HL-60 (cell line): ENCODE measurements around the gene SMARCAL1.

ENCODE experiments used
- GABPA ChIP-seq: IDR thresholded peaks from 2 replicates; pipeline ENCODE4 v1.6.1; 2012; ENCODE audit warnings: low read depth
- POLR2AphosphoS5 ChIP-seq: IDR thresholded peaks from 2 replicates; pipeline ENCODE4 v1.6.1; 2012; ENCODE audit warnings: low read depth
- TF ChIP-seq, protein P1 (sequence below): IDR thresholded peaks from one replicate; pipeline ENCODE4 v1.5.1; 2011; ENCODE audit warnings: low read length, control low read depth, inconsistent platforms; ENCODE audit not compliant: insufficient read depth
- TF ChIP-seq, protein P2 (sequence below): IDR thresholded peaks from 2 replicates; pipeline ENCODE4 v1.6.1; 2012; ENCODE audit warnings: low read depth; ENCODE audit not compliant: insufficient replicate concordance

DNA sequence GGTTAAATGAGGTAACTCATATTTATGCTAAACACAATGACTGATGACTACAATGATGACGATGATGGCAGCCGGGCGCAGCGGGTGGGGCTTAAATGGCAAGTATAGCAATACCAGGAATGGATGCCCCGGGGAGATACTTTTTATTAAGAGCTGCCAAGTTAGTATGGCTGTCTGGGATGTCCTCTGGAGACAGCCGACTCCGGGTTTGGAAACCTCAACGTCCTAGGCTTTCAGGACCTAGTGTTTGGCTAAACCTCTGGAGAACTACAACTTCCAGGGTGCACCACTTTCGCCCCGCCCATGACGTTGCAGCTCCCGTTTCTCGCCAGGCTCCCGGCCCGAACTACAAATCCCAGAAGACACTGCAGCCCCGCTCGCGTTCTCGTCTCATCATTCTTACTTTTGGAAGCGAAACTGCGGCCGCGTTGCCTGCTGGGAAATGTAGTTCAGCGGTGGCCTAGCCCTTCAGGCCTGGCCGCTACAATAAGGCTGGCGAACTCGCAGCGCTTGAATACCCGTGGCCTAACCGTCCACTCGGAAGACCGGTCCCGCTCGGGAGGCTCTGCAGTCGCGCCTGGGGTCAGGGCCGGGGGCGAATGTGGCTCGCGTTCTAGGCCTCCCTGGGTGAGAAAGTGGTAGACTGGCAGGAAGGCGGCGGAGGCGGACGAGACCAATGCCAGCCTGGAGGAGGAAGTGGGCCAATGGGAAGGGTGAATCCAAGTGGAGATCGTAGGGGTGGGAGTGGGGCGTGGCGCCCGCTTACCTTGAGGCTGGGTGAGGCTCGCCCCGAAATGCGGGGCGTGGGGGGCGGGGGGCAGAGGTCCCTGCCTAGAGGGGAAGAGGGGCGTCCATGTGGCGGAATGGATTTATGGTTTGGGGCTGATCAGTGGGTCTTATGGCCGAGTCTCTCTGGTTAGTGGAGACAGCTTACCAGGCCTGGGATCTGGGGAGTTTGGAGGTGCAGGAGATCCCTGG, at the start of gene SMARCAL1:
- TF ChIP-seq, protein P1, sequence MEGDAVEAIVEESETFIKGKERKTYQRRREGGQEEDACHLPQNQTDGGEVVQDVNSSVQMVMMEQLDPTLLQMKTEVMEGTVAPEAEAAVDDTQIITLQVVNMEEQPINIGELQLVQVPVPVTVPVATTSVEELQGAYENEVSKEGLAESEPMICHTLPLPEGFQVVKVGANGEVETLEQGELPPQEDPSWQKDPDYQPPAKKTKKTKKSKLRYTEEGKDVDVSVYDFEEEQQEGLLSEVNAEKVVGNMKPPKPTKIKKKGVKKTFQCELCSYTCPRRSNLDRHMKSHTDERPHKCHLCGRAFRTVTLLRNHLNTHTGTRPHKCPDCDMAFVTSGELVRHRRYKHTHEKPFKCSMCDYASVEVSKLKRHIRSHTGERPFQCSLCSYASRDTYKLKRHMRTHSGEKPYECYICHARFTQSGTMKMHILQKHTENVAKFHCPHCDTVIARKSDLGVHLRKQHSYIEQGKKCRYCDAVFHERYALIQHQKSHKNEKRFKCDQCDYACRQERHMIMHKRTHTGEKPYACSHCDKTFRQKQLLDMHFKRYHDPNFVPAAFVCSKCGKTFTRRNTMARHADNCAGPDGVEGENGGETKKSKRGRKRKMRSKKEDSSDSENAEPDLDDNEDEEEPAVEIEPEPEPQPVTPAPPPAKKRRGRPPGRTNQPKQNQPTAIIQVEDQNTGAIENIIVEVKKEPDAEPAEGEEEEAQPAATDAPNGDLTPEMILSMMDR = no peak
- TF ChIP-seq GABPA = no peak; the same call in 1 of the 2 replicates
- peak; percentile 82 for TF ChIP-seq POLR2AphosphoS5
- TF ChIP-seq, protein P2, sequence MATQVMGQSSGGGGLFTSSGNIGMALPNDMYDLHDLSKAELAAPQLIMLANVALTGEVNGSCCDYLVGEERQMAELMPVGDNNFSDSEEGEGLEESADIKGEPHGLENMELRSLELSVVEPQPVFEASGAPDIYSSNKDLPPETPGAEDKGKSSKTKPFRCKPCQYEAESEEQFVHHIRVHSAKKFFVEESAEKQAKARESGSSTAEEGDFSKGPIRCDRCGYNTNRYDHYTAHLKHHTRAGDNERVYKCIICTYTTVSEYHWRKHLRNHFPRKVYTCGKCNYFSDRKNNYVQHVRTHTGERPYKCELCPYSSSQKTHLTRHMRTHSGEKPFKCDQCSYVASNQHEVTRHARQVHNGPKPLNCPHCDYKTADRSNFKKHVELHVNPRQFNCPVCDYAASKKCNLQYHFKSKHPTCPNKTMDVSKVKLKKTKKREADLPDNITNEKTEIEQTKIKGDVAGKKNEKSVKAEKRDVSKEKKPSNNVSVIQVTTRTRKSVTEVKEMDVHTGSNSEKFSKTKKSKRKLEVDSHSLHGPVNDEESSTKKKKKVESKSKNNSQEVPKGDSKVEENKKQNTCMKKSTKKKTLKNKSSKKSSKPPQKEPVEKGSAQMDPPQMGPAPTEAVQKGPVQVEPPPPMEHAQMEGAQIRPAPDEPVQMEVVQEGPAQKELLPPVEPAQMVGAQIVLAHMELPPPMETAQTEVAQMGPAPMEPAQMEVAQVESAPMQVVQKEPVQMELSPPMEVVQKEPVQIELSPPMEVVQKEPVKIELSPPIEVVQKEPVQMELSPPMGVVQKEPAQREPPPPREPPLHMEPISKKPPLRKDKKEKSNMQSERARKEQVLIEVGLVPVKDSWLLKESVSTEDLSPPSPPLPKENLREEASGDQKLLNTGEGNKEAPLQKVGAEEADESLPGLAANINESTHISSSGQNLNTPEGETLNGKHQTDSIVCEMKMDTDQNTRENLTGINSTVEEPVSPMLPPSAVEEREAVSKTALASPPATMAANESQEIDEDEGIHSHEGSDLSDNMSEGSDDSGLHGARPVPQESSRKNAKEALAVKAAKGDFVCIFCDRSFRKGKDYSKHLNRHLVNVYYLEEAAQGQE = no peak
